Nephron progenitor cell (in vitro differentiated cells): ENCODE results near the gene NCK2.
A peak's percentile ranks its signal among the peaks of the same experiment; 100 is the strongest.

ENCODE experiments used
- DNase-seq: peaks from one replicate; pipeline ENCODE4 v3.0.0; 2021
- H3K27ac Mint-ChIP-seq: 2 replicates; pipeline ENCODE4 v1.8.0; 2021; ENCODE audit warnings: mild to moderate bottlenecking, moderate library complexity, mixed read lengths
- H3K27me3 Mint-ChIP-seq: 2 replicates; pipeline ENCODE4 v1.8.0; 2021; ENCODE audit warnings: mild to moderate bottlenecking, low read depth, mixed read lengths; ENCODE audit not compliant: poor library complexity
- H3K36me3 Mint-ChIP-seq: 2 replicates; pipeline ENCODE4 v1.8.0; 2021; ENCODE audit warnings: low read depth, mixed read lengths
- H3K4me1 Mint-ChIP-seq: 2 replicates; pipeline ENCODE4 v1.8.0; 2021; ENCODE audit warnings: mixed read lengths
- H3K4me3 Mint-ChIP-seq: 2 replicates; pipeline ENCODE4 v1.8.0; 2021; ENCODE audit warnings: mild to moderate bottlenecking, moderate library complexity, mixed read lengths
- H3K9me3 Mint-ChIP-seq: 2 replicates; pipeline ENCODE4 v1.8.0; 2021; ENCODE audit warnings: mild to moderate bottlenecking, moderate library complexity, mixed read lengths
- TF ChIP-seq, protein P1 (sequence below): fragments of 200-600 bp; sonication (generic); IDR thresholded peaks from 2 replicates; pipeline ENCODE4 v1.5.0; 2021; ENCODE audit warnings: antibody characterized with exemption

Gene NCK2

DNA sequence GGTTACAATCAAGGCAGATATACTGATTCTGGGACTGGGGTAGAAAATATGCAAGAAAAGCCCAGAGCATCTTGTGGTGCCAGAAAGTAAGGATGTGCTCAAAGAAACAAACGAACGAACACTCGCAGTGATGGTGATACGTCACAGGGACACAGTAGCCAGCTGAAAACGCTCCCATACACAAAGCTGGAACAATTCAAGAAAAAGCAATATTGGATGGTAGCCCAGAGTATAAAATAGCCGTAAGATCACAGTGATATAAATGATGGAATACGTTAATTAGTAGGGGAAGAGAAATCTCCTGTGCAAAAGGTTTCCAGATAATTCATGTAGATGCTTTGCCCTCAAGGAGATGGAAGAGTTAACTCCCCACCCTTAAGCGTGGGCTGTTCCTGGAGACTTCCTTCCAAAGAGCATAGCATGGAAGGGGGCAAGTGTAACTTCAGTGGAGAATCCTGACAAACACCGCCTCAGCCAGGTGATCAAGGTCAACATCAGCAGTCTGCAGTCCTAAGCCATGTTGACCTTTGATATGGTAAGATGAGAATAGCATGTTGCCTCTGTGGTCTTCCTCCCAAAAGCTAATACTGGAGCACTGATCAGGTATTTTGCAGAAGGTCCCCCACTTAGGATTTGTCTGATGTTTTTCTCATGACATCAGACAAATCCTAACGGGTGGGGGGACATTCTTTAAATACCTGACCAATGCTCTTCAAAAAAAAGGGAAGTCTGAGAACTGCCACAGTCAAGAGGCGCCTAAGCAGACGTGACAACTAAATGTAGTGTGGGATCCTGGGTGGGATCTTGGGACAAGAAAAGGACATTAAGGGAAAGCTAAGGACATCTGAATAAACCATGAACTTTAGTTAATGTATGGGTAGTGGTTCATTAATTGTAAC lies 99.0 kb downstream of the NCK2 start:
- H3K4me1 Mint-ChIP-seq, result peaks cover 46% of the 10 kb centered on the region
- no peak overlapping the region for H3K4me3 Mint-ChIP-seq

GRCh38 chr2:105845976-105846375 lies 101.3 kb downstream of the NCK2 start:
- H3K4me3 Mint-ChIP-seq, result no peak overlapping the region
- TF ChIP-seq, protein P1, sequence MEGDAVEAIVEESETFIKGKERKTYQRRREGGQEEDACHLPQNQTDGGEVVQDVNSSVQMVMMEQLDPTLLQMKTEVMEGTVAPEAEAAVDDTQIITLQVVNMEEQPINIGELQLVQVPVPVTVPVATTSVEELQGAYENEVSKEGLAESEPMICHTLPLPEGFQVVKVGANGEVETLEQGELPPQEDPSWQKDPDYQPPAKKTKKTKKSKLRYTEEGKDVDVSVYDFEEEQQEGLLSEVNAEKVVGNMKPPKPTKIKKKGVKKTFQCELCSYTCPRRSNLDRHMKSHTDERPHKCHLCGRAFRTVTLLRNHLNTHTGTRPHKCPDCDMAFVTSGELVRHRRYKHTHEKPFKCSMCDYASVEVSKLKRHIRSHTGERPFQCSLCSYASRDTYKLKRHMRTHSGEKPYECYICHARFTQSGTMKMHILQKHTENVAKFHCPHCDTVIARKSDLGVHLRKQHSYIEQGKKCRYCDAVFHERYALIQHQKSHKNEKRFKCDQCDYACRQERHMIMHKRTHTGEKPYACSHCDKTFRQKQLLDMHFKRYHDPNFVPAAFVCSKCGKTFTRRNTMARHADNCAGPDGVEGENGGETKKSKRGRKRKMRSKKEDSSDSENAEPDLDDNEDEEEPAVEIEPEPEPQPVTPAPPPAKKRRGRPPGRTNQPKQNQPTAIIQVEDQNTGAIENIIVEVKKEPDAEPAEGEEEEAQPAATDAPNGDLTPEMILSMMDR, result no peak
- no peak for DNase-seq
- no peak overlapping the region for H3K27ac Mint-ChIP-seq
- peaks cover 24% of the 10 kb centered on the region for H3K4me1 Mint-ChIP-seq
- peaks cover 8% of the 10 kb centered on the region for H3K36me3 Mint-ChIP-seq
- peaks cover 2% of the 10 kb centered on the region for H3K27me3 Mint-ChIP-seq
- no peaks in the 10 kb centered on the region for H3K9me3 Mint-ChIP-seq

More for the DNA sequence above, 99.0 kb downstream of the NCK2 start:
- H3K36me3 Mint-ChIP-seq, result peaks cover 21% of the 10 kb centered on the region
- H3K9me3 Mint-ChIP-seq, result no peaks in the 10 kb centered on the region
- no peak for DNase-seq
- TF ChIP-seq, protein P1, result no peak
- peaks cover 2% of the 10 kb centered on the region for H3K27me3 Mint-ChIP-seq
- peak overlapping the region; percentile 13 for H3K27ac Mint-ChIP-seq

GRCh38 chr2:105847056-105847455 lies 102.3 kb downstream of the NCK2 start:
- H3K27ac Mint-ChIP-seq, result no peak overlapping the region
- peaks cover 20% of the 10 kb centered on the region for H3K4me1 Mint-ChIP-seq
- no peaks in the 10 kb centered on the region for H3K27me3 Mint-ChIP-seq
- DNase-seq, result no peak
- H3K9me3 Mint-ChIP-seq, result no peaks in the 10 kb centered on the region
- H3K4me3 Mint-ChIP-seq, result no peak overlapping the region
- H3K36me3 Mint-ChIP-seq, result peaks cover 8% of the 10 kb centered on the region
- TF ChIP-seq, protein P1, result no peak

GRCh38 chr2:105848367-105848766 lies 103.7 kb downstream of the NCK2 start:
- DNase-seq, result no peak
- H3K36me3 Mint-ChIP-seq, result peaks cover 8% of the 10 kb centered on the region
- no peak overlapping the region for H3K4me3 Mint-ChIP-seq
- H3K27ac Mint-ChIP-seq, result peak overlapping the region; percentile 31
- H3K9me3 Mint-ChIP-seq, result no peaks in the 10 kb centered on the region
- peaks cover 11% of the 10 kb centered on the region for H3K4me1 Mint-ChIP-seq
- no peaks in the 10 kb centered on the region for H3K27me3 Mint-ChIP-seq
- TF ChIP-seq, protein P1, result no peak

- Mint-ChIP-seq H3K36me3 (peaks cover 15% of the 10 kb centered on the region), H3K4me3 (no peak overlapping the region), H3K4me1 (peaks cover 5% of the 10 kb centered on the region), H3K9me3 (no peaks in the 10 kb centered on the region), H3K27me3 (no peaks in the 10 kb centered on the region), H3K27ac (no peak overlapping the region)
- TF ChIP-seq, protein P1, result no peak
- no peak for DNase-seq
Observed at GRCh38 chr2:105849431-105850179, 104.9 kb downstream of the NCK2 start.
